ENCODE results near the gene SSNA1. TPM values are rescaled to one million over a fixed set of nuclear protein-coding genes. Genes with fewer than 3 reads are reported as not detected.

The SSNA1 gene
- total RNA-seq, 1 donor from 2014 or later = 24.5 TPM

DNA sequence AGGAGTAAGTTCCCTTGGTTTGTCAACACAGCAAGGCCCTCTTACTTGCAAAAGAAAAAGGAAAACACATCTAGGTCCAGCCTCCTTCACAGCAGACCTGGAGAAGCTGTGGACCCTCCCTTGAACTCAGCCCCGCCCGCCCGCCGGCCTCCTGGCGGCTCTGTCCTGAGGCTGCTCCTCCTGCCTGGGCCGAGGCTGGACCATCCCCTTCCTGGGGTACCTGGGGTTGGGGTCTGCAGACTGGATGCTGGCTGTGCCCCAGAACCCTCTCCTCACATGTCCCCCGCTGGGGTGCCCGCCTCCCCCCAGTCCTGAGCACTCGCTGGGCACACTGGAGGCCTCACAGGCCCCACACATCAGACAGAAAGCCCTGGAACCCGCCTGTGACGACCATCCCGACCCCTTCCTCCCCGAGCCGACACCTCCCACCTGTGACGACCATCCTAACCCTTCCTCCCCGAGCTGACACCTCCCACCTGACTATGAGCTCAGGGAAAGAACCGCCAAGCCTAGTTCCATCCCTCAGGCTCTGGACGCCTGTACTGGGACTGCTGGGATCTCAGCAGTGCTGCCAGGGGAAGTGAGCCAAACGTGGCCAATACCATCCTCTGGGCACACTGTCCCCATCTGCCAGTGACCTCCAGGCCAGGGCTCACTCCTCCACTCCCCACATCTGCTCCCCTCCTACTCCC, 9.4 kb upstream of the SSNA1 start:
- FAIRE-seq = no peak
- no peak for DNase-seq (ENCODE audit: low spot score in 2 of 2)

DNA sequence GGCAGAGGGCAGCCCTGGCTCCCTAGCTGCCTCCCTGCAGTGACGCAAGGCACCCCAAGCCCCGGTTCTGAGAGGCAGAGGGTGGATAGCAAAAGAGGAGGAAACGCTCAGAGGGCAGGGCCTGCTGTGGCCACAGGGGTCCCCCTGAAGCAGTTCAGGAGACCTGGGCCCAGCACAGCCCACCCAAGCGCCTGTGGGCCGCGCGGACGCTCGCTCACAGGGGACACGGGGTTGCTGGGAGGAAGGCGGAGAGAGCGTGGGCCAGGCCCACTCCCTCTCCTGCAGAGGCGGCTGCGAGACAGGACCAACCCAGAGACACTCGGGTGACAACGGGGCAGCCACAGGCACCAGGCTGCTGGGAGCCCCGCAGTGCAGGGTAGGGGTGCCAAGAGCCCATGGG, 8.7 kb upstream of the SSNA1 start:
- FAIRE-seq = no peak
- no peak for DNase-seq (ENCODE audit: low spot score in 2 of 2)

GRCh38 chr9:137180491-137180890, 8.0 kb upstream of the SSNA1 start:
- DNase-seq (ENCODE audit: low spot score in 2 of 2) (no peak), FAIRE-seq (no peak)

- FAIRE-seq (no peak), DNase-seq (ENCODE audit: low spot score in 2 of 2) (no peak)
Observed at GRCh38 chr9:137181680-137182079, 6.8 kb upstream of the SSNA1 start.

GRCh38 chr9:137182836-137183235, 5.6 kb upstream of the SSNA1 start:
- no peak for DNase-seq (ENCODE audit: low spot score in 2 of 2)
- no peak for FAIRE-seq

- DNase-seq (ENCODE audit: low spot score in 2 of 2) (no peak), FAIRE-seq (no peak)
Observed at GRCh38 chr9:137183980-137184595, 4.4 kb upstream of the SSNA1 start.

- DNase-seq (ENCODE audit: low spot score in 2 of 2) (no peak), FAIRE-seq (no peak)
Observed at GRCh38 chr9:137184881-137185660, 3.4 kb upstream of the SSNA1 start.

GRCh38 chr9:137185921-137186320, 2.6 kb upstream of the SSNA1 start:
- DNase-seq (ENCODE audit: low spot score in 2 of 2) (no peak), FAIRE-seq (no peak)

- FAIRE-seq = no peak
- no peak for DNase-seq (ENCODE audit: low spot score in 2 of 2)
Observed at GRCh38 chr9:137186385-137186784, 2.1 kb upstream of the SSNA1 start.

DNA sequence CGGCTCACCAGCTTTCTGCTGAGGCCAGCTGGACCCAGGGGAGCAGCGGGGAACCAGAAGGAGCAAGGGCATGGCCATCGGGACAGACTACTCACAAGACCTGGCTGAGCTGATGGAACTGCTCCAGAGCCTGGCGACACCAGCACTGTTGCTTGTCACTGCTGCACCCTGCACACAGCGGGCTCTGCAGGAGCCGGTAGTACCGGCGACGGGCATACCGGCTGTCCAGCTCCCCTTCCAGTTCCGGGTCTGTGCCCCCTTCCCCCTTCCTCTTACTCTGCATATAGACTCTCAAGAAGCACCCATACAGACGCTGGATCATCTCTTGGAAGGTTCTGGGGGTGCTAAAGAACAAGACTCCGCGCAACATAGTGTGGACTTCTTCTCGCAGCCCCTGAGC, 1.1 kb upstream of the SSNA1 start:
- FAIRE-seq = no peak
- DNase-seq (ENCODE audit: low spot score in 2 of 2) = no peak

- no peak for DNase-seq (ENCODE audit: low spot score in 2 of 2)
- no peak for FAIRE-seq
Observed at GRCh38 chr9:137188086-137188489, 388 bp upstream of the SSNA1 start.

DNA sequence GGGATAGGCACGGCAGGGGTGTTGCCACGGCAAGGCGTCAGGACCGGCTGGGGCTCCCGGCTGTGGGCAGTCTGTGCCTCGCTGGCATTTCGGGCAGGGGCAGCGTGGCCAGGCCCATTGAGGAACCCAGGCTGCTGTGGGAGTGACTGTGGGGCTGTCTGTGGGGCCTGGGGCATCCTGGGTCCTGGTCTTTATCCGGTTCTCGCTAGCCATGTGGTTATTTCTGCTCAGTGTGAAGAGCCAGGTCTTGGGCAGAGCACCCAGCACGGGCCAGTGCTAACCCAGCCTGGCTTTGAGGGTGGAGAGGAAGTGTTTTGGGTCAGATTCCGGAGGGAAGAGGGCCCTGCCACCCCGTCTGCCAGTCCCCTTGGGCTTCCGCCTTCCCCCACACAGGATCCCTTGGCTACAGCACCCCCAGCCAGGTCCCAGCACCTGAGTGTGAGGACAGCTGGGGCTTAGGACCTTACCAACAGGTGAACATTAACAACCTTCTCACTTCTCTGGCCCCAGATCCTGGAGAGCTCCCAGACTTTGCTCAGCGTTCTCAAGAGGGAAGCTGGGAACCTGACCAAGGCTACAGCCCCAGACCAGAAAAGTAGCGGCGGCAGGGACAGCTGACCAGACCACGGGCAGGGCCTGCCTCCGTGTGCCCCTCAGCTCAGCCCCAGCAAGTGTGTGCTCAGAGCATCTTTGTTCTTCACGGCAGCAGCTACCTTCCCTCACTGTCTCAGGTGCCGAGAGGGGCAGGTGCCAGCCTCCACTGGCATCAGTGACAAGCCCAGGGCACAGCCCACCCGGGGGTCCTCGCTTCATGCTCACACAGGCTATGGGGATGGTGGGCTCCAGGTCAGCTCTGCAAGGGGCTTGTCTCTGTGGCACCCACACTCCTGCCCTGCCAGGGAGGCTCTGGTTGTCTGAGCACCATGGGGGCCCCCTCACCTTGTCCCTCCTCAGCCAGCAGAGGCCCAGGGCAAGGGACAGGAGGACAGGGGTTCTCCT, 1.1 kb downstream of the SSNA1 start:
- DNase-seq (ENCODE audit: low spot score in 2 of 2) = no peak
- FAIRE-seq = no peak

DNA sequence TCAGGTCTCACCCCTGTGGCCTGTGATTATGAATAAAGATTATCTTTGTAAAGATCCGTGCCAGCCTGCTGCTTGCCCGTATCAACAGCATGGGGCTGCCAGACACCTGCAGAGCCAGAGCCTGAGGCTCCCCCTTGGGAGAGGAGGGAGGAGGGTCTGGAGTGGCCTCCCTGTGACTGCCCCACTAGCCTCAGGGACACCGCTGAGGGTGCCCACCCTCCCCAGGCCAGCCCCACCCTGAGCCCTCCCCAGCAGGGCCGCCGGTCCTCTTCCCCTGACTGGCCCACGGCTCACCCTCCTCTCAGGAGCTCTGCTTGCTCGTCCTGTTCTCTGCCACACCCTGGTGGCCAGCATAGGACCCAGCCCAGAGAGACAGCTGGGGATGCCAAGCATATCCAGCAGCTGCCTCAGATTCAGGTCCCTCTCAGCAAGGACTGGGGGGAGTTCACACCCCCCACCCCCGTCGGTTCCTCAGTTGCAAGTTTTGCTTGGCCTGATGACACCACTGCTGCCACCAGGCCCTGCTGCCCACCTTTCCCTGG, 1.9 kb downstream of the SSNA1 start:
- FAIRE-seq (no peak), DNase-seq (ENCODE audit: low spot score in 2 of 2) (no peak)

DNA sequence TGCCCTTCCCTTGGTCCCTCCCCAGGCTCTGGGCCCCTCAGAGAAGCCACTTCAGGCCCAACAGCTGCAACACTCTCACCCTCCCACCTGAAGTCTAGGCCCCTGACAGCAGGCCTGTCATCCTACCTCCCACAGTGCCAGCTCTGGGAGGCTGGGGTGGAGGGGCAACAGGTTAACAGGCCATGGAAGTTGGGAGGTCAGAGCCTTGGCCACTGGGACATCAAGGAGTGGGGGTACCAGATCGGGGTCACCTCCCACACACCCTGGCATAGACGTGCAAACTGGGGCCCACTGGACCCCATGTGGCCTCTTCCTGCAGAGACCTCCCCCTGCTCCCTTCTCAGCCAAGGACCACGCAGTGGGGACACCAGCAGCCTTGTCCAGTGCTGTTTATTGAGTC, 2.8 kb downstream of the SSNA1 start:
- no peak for FAIRE-seq
- DNase-seq (ENCODE audit: low spot score in 2 of 2) = no peak

GRCh38 chr9:137191691-137192447, 3.4 kb downstream of the SSNA1 start:
- FAIRE-seq (no peak), DNase-seq (ENCODE audit: low spot score in 2 of 2) (no peak)

DNA sequence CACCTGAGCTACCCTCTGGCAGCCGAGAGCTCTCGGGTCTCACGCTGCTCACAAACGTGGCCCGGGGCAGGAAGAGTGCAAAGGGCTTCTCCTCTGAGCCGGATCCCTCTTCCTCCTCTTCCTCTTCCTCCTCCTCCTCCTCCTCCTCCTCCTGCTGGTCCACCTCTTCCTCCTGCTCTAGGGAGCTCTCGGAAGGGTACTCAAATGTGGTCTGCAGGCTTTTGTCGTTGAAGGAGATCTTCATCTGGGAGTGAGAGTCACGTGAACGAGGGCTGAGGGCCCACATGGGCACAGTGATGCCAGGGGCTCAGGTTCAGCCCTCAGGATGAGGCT, 3.9 kb downstream of the SSNA1 start:
- FAIRE-seq (no peak), DNase-seq (ENCODE audit: low spot score in 2 of 2) (no peak)

GRCh38 chr9:137192859-137193258, 4.4 kb downstream of the SSNA1 start:
- FAIRE-seq = no peak

DNA sequence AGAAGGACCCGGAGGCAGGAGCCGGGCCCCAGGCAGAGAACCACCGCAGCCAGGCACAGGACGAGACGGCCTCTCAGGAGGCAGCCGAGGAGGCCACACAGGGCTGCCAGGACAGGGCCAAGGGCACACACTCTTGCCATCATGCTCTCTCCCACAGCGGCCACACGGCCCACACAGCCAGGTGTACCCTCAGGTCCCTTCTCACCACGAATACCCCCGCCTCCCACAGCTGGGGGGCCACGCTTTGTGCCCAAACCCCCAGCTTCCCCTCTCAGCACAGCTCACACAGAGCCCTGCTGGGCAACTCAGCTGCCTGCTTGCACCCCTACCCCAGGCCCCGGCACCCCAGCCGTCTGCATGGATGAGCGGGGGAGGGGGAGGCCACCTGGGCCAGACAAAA, 5.3 kb downstream of the SSNA1 start:
- FAIRE-seq (no peak), DNase-seq (ENCODE audit: low spot score in 2 of 2) (no peak)

More at GRCh38 chr9:137192859-137193258, 4.4 kb downstream of the SSNA1 start:
- no peak for DNase-seq (ENCODE audit: low spot score in 2 of 2)

DNA sequence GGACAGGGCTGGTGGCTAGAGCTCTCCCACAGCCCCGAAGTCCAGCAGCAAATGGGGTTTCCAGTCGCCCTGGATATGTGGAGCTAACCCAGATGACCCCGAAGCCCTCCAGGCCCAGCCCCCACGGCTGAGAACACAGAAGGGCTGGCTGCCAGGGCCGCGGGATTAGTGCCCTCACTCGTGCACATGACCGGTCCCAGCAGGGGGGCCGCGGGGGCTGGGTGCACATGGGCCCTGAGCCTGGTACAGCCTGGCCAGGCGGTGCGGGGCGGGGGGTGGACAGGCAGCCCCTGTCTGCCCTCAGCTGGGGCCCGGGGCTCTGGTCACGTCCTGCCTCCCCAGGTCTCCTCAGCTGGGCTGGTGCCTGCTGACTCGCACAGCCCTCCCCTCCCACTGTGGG, 5.9 kb downstream of the SSNA1 start:
- DNase-seq (ENCODE audit: low spot score in 2 of 2) (peak in 1 of 2 donors; percentile 83), FAIRE-seq (no peak)

GRCh38 chr9:137194909-137195308, 6.4 kb downstream of the SSNA1 start:
- DNase-seq (ENCODE audit: low spot score in 2 of 2) (no peak), FAIRE-seq (no peak)
